ENCODE results near the gene EXOC6B.

EXOC6B gene

DNA sequence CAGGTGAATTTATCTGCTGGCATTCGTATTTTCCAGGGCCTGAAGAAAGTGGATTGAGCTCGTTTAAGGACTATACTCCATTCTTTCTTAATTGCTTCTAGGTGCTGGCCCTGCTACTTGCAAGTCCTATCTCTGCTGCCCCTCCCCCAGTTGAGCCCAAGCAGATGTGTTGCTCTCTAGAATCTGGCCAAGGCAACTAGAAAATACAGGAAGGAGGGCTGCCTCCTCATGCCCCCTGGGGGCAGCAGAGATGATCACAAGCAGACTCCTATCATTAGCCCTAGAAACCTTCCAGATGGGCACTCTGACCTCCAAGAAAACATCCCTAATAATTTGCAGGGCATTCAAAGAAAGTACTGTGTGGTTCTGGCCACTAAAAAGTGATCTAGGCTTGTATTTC lies 605.7 kb downstream of the EXOC6B start:
- H3K27ac ChIP-seq (ENCODE audit: low read length): no peak overlapping the region
- H3K4me1 ChIP-seq (ENCODE audit: insufficient read depth, low read length): no peaks in the 10 kb centered on the region
- no peaks in the 10 kb centered on the region for H4K20me1 ChIP-seq (ENCODE audit: insufficient read depth, low read length)
- no peak overlapping the region for H3K4me2 ChIP-seq (ENCODE audit: insufficient read depth, low read length)
- ATAC-seq (ENCODE audit: insufficient read depth, low read depth): 0 out of 3 replicates have a peak, but pooled peaks have one; percentile 49
- H2AFZ ChIP-seq (ENCODE audit: low read depth, low read length): no peak overlapping the region
- no peaks in the 10 kb centered on the region for H3K9me3 ChIP-seq (ENCODE audit: insufficient read depth, low read length, severe bottlenecking)
- no peaks in the 10 kb centered on the region for H3K36me3 ChIP-seq (ENCODE audit: insufficient read depth, low read length)
- no peaks in the 10 kb centered on the region for H3K27me3 ChIP-seq (ENCODE audit: insufficient read depth, low read length, poor library complexity)
- peak; percentile 21 for DNase-seq
- TF ChIP-seq, protein P1, sequence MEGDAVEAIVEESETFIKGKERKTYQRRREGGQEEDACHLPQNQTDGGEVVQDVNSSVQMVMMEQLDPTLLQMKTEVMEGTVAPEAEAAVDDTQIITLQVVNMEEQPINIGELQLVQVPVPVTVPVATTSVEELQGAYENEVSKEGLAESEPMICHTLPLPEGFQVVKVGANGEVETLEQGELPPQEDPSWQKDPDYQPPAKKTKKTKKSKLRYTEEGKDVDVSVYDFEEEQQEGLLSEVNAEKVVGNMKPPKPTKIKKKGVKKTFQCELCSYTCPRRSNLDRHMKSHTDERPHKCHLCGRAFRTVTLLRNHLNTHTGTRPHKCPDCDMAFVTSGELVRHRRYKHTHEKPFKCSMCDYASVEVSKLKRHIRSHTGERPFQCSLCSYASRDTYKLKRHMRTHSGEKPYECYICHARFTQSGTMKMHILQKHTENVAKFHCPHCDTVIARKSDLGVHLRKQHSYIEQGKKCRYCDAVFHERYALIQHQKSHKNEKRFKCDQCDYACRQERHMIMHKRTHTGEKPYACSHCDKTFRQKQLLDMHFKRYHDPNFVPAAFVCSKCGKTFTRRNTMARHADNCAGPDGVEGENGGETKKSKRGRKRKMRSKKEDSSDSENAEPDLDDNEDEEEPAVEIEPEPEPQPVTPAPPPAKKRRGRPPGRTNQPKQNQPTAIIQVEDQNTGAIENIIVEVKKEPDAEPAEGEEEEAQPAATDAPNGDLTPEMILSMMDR (IDR thresholded peaks at IDR 0.05; ENCODE audit: borderline replicate concordance, extremely low read depth, low read length, poor library complexity, severe bottlenecking): peak; percentile 48
- no peak for TF ChIP-seq EZH2 (IDR thresholded peaks at IDR 0.05; ENCODE audit: borderline replicate concordance, low read depth, low read length, severe bottlenecking)
- no peak overlapping the region for H3K9ac ChIP-seq (ENCODE audit: low read depth, low read length)
- no peaks in the 10 kb centered on the region for H3K79me2 ChIP-seq (ENCODE audit: insufficient read depth, low read length)
- no peak overlapping the region for H3K4me3 ChIP-seq (ENCODE audit: low read depth in 1 of 2, low read length in 2 of 2)

DNA sequence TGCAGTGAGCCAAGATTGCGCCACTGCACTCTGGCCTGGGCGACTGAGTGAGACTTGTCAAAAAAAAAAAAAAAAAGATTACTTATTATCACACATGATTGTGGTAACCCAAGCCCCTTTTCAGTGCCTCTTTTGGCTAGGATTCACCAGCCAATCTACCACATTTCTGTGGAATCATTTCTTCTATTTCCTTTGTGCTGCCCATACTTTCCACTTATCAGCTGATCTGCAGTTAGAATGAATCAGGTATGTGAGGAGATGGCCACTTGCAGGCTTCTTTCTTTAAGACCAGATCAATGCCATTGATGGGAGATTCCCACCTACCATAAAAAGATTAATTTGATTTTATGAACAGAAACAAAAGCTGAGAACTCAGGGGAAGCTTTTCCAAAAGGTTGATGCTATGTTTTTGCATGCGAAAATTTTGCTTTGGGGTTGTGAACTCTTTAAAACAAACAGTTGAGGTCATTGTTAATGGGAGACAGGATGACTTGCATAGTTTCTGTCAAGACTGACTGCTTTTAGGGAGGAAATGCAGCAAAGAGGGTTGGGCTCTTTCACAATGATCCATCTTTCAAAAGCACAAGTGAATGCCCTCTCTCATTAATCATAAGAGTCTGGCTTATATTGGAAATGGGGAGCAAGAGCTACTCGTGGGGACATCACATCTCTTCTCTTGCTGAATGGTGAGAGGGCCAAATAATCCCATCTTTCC lies 611.2 kb downstream of the EXOC6B start:
- H3K9me3 ChIP-seq (ENCODE audit: insufficient read depth, low read length, severe bottlenecking): no peaks in the 10 kb centered on the region
- H3K27me3 ChIP-seq (ENCODE audit: insufficient read depth, low read length, poor library complexity): no peaks in the 10 kb centered on the region
- no peaks in the 10 kb centered on the region for H4K20me1 ChIP-seq (ENCODE audit: insufficient read depth, low read length)
- no peak overlapping the region for H3K4me3 ChIP-seq (ENCODE audit: low read depth in 1 of 2, low read length in 2 of 2)
- H3K4me2 ChIP-seq (ENCODE audit: insufficient read depth, low read length): no peak overlapping the region
- no peaks in the 10 kb centered on the region for H3K4me1 ChIP-seq (ENCODE audit: insufficient read depth, low read length)
- ATAC-seq (ENCODE audit: insufficient read depth, low read depth): no peak
- H3K79me2 ChIP-seq (ENCODE audit: insufficient read depth, low read length): no peaks in the 10 kb centered on the region
- H2AFZ ChIP-seq (ENCODE audit: low read depth, low read length): no peak overlapping the region
- TF ChIP-seq, protein P1 (IDR thresholded peaks at IDR 0.05; ENCODE audit: borderline replicate concordance, extremely low read depth, low read length, poor library complexity, severe bottlenecking): no peak
- no peak for TF ChIP-seq EZH2 (IDR thresholded peaks at IDR 0.05; ENCODE audit: borderline replicate concordance, low read depth, low read length, severe bottlenecking)
- H3K27ac ChIP-seq (ENCODE audit: low read length): no peak overlapping the region
- no peak overlapping the region for H3K9ac ChIP-seq (ENCODE audit: low read depth, low read length)
- no peaks in the 10 kb centered on the region for H3K36me3 ChIP-seq (ENCODE audit: insufficient read depth, low read length)
- no peak for DNase-seq

DNA sequence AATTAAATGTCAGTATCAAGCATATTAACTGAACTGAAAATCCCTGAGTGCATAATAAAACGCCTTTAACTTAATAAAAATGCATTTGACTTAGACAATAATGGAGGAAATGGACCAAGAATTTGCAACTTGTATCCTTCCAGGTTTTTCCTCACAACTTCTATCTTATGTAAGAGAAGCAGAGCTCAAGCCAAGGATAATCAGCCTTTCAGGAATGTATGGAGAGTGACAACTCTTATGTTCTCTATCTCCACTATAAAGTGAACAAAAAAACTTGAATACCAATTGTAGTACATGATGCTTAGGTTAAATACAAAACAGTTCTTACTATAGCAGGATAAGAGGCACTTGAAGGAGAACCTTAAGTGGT lies 613.4 kb downstream of the EXOC6B start:
- Histone ChIP-seq H3K4me2 (ENCODE audit: insufficient read depth, low read length) (no peak overlapping the region), H3K4me1 (ENCODE audit: insufficient read depth, low read length) (no peaks in the 10 kb centered on the region), H4K20me1 (ENCODE audit: insufficient read depth, low read length) (no peaks in the 10 kb centered on the region), H3K9me3 (ENCODE audit: insufficient read depth, low read length, severe bottlenecking) (no peaks in the 10 kb centered on the region), H3K27ac (ENCODE audit: low read length) (no peak overlapping the region), H3K79me2 (ENCODE audit: insufficient read depth, low read length) (no peaks in the 10 kb centered on the region), H2AFZ (ENCODE audit: low read depth, low read length) (no peak overlapping the region), H3K9ac (ENCODE audit: low read depth, low read length) (no peak overlapping the region), H3K4me3 (ENCODE audit: low read depth in 1 of 2, low read length in 2 of 2) (no peak overlapping the region), H3K27me3 (ENCODE audit: insufficient read depth, low read length, poor library complexity) (no peaks in the 10 kb centered on the region), H3K36me3 (ENCODE audit: insufficient read depth, low read length) (no peaks in the 10 kb centered on the region)
- TF ChIP-seq, protein P1 (IDR thresholded peaks at IDR 0.05; ENCODE audit: borderline replicate concordance, extremely low read depth, low read length, poor library complexity, severe bottlenecking): no peak
- no peak for TF ChIP-seq EZH2 (IDR thresholded peaks at IDR 0.05; ENCODE audit: borderline replicate concordance, low read depth, low read length, severe bottlenecking)
- ATAC-seq (ENCODE audit: insufficient read depth, low read depth) (no peak), DNase-seq (no peak)
